Myometrial cell (primary cell): ENCODE results near the gene RTN1. TPM values are rescaled to one million over a fixed set of nuclear protein-coding genes. Genes with fewer than 3 reads are reported as not detected.

Experiments used
- total RNA-seq: library from RNA; depleted of rRNA; stranded (reverse); fragments of >200 nt; gene quantifications from 2 replicates; pipeline ENCODE4 v1.2.3, GENCODE V29; 2015

RTN1 gene, protein sequence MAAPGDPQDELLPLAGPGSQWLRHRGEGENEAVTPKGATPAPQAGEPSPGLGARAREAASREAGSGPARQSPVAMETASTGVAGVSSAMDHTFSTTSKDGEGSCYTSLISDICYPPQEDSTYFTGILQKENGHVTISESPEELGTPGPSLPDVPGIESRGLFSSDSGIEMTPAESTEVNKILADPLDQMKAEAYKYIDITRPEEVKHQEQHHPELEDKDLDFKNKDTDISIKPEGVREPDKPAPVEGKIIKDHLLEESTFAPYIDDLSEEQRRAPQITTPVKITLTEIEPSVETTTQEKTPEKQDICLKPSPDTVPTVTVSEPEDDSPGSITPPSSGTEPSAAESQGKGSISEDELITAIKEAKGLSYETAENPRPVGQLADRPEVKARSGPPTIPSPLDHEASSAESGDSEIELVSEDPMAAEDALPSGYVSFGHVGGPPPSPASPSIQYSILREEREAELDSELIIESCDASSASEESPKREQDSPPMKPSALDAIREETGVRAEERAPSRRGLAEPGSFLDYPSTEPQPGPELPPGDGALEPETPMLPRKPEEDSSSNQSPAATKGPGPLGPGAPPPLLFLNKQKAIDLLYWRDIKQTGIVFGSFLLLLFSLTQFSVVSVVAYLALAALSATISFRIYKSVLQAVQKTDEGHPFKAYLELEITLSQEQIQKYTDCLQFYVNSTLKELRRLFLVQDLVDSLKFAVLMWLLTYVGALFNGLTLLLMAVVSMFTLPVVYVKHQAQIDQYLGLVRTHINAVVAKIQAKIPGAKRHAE
- not detected in 2 replicates for total RNA-seq

DNA sequence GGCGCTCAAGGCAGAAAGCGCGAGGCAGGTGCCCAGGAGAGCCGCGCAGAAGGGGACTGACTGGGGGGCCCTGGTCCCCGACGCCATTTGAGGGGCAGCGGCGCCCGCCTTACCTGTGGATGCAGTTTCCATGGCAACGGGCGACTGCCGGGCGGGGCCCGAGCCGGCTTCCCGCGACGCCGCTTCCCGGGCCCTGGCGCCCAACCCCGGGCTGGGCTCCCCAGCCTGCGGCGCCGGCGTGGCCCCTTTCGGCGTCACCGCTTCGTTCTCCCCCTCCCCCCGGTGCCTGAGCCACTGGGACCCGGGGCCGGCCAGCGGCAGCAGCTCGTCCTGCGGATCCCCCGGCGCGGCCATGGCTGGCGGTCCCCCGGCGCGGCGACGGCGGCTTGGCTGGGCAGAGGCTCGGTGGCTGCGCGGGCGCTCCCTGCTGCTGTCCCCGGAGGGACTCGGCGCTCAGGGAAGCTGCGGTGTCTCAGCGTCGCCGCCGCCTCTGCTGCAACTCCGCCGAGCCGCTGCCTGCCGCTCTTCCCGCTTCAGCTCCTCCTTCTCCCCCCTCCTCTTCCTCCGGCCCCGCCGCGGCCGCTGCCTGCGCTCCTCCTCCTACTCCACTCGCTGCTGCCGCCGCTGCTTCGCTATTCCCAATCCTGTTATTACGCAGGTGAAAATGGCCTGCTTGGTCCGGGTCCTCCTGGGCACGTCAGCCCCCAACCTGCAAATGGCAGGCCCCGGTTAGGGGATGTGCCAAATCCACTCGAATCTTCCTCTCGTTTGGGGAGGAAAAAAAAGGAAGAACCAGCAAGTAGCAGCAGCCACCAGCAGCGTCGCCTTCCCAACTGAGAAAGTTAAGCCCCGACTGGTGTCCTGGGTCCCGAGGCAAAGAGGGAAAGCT lies at the start of gene RTN1:
RTN1 (minus strand) TSS at position 500 of the 889 bp plus-strand sequence; CDS start at position 354, 146 bp downstream.

DNA sequence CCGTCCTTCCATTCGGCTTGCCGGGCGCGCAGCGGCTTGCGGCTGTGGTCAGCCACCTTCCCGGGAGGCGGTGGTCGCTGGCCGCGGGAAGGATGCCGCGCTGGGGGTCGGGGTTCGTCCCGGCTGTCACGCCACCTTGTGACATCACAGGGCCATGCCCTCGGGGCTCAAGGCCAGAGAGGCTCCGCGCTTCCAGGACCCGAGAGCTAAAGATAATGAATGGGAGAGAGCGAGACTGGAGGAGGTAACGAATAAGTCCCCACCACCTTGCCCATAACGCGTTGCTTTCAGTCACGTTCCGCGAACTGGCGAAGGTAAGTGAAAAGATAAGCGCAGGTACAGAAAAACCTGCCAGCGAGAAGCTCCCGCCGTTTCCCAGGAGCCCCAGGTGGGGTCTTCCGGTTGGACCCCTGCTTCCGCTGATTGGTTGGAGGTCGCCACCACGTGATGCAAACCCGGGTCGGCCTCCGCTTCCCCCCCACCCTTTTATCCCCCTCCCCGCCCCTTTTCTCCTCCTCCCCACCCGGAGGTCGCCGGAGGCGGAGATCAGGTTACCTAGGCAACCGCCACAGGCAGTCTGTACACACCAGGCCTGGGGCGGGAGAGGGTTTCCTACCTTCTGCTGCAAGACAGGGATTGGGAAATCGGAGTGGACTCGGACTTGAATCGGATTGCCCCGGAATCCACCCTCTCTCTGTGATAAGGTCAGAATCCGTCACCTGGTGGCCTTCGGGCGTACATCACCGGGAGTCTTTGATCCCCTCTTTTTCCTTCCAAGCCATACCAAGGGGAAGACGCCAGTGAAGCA lies 49.2 kb upstream of the RTN1 start, which contains the start of gene LRRC9:
LRRC9 (plus strand) TSS at position 575 of the 808 bp plus-strand sequence.

DNA sequence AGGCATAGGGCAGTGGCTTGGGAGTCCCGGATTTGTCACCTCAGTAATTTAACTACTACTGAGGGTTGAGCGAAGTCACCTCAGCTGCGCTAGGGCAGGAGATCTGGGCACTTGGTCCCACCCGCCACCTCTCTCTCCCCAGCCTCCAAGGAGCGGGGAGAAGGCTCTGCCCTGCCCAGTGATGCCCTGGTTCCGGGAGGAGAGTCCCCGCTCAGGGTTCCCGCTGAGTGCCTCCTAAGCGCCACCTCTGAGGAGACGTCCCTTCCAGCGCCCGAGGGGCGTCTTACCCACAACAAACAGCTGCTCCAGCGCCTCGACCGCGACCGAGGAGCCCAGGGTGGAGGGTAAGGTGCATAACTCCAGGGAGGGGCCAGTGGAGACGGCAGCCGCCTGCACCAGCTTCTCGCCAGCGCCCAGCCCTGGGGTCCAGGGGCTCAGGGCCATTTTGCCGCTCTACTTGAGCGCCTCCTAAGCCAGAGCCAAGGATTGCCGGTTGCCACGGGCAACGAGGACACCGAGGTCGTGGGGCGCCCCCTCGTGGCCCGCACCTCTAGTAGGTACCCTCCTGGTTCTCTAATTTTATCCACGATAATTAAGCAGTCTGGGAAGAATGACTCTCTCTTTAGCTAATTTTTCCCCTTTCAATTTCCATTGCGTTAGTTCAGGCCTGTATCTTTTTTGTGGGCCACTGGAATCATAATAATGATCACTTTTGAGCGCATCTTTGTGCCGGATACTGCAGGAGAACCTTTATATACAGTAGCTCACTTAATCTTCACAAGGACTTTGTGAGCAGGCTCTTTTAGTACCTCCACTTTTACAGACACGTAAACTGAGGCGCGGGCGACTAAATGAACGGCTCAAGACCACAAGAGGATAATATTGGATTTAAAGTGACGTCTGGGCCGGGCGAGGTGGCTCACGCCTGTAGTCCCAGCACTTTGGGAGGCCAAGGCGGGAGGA lies 294.0 kb downstream of the RTN1 start, which contains the start of gene CCDC175:
CCDC175 (minus strand) TSS at position 481 of the 963 bp plus-strand sequence; CDS start at position 444, 37 bp downstream.

Other genes with a start within 250 kb of the RTN1 start
- gene LRRC9, start 49.4 kb upstream of the RTN1 start, total RNA-seq, result not detected in 2 replicates
- 49.9 and 87.4 TPM in 2 replicates for gene PCNX4, start 221.1 kb upstream of the RTN1 start, total RNA-seq